T-helper 2 cell treated with Interferon-gamma antibody and Interleukin-4, amounts not matched to agents 5 μg/mL and 100 μg/mL, for 36 hours (primary cell): ENCODE data around the gene DENND1C.
"Not testable (repeated sequence)": the region's sequence is repeated elsewhere in the genome, so short reads cannot be mapped to it uniquely, and the experiment has no call there.

ENCODE experiments used
- DNase-seq: peaks from one replicate; pipeline ENCODE4 v3.0.0; 2021; ENCODE audit warnings: low spot score
- H3K27ac Mint-ChIP-seq: one replicate; pipeline ENCODE4 v1.8.0; 2021; ENCODE audit warnings: mild to moderate bottlenecking, mixed read lengths
- H3K27me3 Mint-ChIP-seq: one replicate; pipeline ENCODE4 v1.8.0; 2021; ENCODE audit warnings: low read depth, mixed read lengths
- H3K36me3 Mint-ChIP-seq: one replicate; pipeline ENCODE4 v1.8.0; 2021; ENCODE audit warnings: low read depth, mixed read lengths
- H3K4me1 Mint-ChIP-seq: one replicate; pipeline ENCODE4 v1.8.0; 2021; ENCODE audit warnings: low read depth, mixed read lengths
- H3K4me3 Mint-ChIP-seq: one replicate; pipeline ENCODE4 v1.8.0; 2022; ENCODE audit warnings: mild to moderate bottlenecking, moderate library complexity, mixed read lengths
- H3K9me3 Mint-ChIP-seq: one replicate; pipeline ENCODE4 v1.8.0; 2021; ENCODE audit warnings: mixed read lengths

DENND1C gene

GRCh38 chr19:6516018-6516658 is 34.6 kb upstream of the DENND1C start:
- DNase-seq, result peak; percentile 77
- Mint-ChIP-seq H3K27ac (peak overlapping the region; percentile 91), H3K27me3 (no peaks in the 10 kb centered on the region), H3K4me1 (peaks cover 30% of the 10 kb centered on the region), H3K9me3 (no peaks in the 10 kb centered on the region), H3K4me3 (peak overlapping the region; percentile 95), H3K36me3 (no peaks in the 10 kb centered on the region)

DNA sequence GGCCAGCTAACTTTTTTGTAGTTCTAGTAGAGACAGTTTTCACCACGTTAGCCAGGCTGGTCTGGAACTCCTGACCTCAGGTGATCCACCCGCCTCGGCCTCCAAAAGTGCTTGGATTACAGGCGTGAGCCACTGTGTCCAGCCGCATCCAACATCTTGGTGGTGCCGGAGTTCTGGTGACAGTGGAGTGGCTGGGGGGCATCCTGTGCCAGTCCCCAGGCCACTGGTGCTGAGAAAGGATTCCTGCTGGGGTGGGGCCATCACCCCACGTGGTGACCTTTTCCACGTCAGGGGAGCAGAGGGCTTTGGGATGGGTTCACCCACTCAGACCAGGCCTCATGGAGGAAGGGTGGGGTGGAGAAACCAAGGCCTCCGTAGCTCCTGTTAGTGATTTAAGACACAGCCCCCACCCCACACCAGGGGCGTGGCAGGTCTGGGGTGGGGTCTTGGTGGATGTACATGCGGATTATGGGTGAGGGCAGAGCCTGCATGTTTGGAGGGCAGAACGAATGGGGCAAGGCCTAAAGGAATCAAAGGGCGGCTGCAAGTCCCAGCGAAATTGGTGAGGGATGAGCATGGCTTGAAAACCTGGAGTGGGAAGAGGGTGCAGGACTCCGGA is 33.4 kb upstream of the DENND1C start:
- H3K4me1 Mint-ChIP-seq, result peaks cover 28% of the 10 kb centered on the region
- H3K4me3 Mint-ChIP-seq, result peak overlapping the region; percentile 54
- H3K9me3 Mint-ChIP-seq, result no peaks in the 10 kb centered on the region
- H3K36me3 Mint-ChIP-seq, result no peaks in the 10 kb centered on the region
- no peaks in the 10 kb centered on the region for H3K27me3 Mint-ChIP-seq
- H3K27ac Mint-ChIP-seq, result no peak overlapping the region
- no peak for DNase-seq

GRCh38 chr19:6514089-6514488 is 32.5 kb upstream of the DENND1C start:
- no peaks in the 10 kb centered on the region for H3K27me3 Mint-ChIP-seq
- no peak for DNase-seq
- no peaks in the 10 kb centered on the region for H3K36me3 Mint-ChIP-seq
- no peak overlapping the region for H3K4me3 Mint-ChIP-seq
- peaks cover 24% of the 10 kb centered on the region for H3K4me1 Mint-ChIP-seq
- no peaks in the 10 kb centered on the region for H3K9me3 Mint-ChIP-seq
- H3K27ac Mint-ChIP-seq, result no peak overlapping the region

GRCh38 chr19:6510618-6511017 is 29.0 kb upstream of the DENND1C start:
- DNase-seq, result no peak
- Mint-ChIP-seq H3K27ac (no peak overlapping the region), H3K9me3 (no peaks in the 10 kb centered on the region), H3K4me3 (no peak overlapping the region), H3K27me3 (no peaks in the 10 kb centered on the region), H3K36me3 (no peaks in the 10 kb centered on the region), H3K4me1 (peaks cover 3% of the 10 kb centered on the region)

DNA sequence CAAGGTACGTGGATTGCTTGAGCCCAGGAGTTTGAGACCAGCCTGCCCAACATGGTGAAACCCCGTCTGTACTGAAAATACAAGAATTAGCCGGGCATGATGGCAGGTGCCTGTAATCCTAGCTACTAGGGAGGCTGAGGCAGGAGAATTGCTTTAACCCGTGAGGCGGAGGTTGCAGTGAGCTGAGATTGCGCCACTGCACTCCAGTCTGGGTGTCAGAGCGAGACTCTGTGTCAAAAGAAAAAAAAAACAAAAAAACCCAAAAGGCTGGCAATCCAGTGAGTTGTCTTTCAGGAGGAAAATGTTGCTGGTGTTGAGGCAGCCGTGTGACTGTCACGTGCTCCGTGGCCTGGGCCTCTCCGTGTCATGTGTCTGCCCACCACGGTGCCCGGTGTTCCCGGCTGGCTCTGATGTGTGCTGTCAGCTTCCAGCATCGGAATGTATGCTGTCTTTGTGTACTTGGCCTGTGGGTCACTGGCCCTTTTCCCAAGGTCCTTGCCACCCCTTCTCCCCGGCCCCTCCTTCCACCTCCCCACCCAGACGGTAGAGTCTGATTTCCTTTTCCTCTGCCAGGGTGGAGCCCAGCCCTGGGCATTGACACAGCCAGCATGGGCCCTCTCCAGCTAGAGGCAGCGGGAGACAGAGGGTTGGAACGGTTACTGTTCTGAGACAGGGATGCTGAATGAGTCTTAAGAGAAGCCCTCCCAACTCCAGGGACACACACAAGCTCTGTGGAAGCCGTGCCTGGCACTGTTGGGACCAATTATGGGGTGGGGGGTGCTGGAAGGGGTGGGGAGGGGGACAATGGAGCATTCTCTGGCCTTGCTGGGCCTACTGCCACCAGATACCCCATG is 27.8 kb upstream of the DENND1C start:
- Mint-ChIP-seq H3K27me3 (no peaks in the 10 kb centered on the region), H3K4me3 (no peak overlapping the region), H3K4me1 (peaks cover 6% of the 10 kb centered on the region), H3K36me3 (no peaks in the 10 kb centered on the region), H3K9me3 (no peaks in the 10 kb centered on the region), H3K27ac (no peak overlapping the region)
- no peak for DNase-seq

DNA sequence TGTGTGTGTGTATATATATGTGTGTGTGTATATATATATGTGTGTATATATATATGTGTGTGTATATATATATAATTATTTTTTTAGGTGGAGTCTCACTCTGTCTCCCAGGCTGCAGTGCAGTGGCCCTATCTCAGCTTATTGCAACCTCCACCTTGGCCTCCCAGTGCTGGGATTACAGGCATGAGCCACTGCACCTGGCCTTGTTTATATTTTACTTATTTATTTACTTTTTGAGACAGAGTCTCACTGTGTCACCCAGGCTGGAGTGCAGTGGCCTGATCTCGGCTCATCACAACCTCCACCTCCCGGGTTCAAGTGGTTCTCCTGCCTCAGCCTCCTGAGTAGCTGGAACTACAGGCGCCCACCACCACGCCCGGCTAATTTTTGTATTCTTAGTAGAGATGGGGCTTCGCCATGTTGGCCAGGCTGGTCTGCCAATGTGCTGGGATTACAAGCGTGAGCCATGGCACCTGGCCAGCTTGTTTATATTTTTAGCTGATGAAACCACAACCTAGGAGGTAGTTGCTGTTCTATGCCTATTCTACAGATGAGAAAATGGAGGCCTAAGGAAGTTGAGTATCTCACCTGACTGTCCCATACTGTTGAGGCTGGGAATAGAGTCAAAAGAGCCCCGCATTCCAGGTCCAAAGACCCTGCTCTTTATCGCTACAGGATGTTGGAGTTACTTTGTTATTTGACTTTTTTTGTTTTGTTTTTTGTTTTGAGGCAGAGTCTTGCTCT is 26.6 kb upstream of the DENND1C start:
- H3K27me3 Mint-ChIP-seq, H3K4me1 Mint-ChIP-seq, H3K36me3 Mint-ChIP-seq, DNase-seq, H3K27ac Mint-ChIP-seq, H3K9me3 Mint-ChIP-seq, H3K4me3 Mint-ChIP-seq: not testable (repeated sequence)

GRCh38 chr19:6503407-6504201 is 22.0 kb upstream of the DENND1C start:
- Mint-ChIP-seq H3K4me3 (peak overlapping the region; percentile 77), H3K27ac (no peak overlapping the region), H3K4me1 (peaks cover 16% of the 10 kb centered on the region), H3K36me3 (peaks cover 1% of the 10 kb centered on the region), H3K9me3 (no peaks in the 10 kb centered on the region), H3K27me3 (peaks cover 6% of the 10 kb centered on the region)
- no peak for DNase-seq

GRCh38 chr19:6501740-6502648 is 20.4 kb upstream of the DENND1C start, which contains the start of gene TUBB4A:
TUBB4A (minus strand) TSS chr19:6502309; CDS start chr19:6502212, 97 bp downstream.
- Mint-ChIP-seq H3K27ac (peak within 1 kb of the TSS; percentile 26), H3K4me3 (peak within 1 kb of the TSS; percentile 87), H3K4me1 (peaks cover 17% of the 10 kb centered on the region), H3K36me3 (peaks cover 1% of the 10 kb centered on the region), H3K27me3 (peaks cover 6% of the 10 kb centered on the region), H3K9me3 (no peaks in the 10 kb centered on the region)
- DNase-seq, result peak; percentile 57

GRCh38 chr19:6500837-6501739 is 19.5 kb upstream of the DENND1C start:
- Mint-ChIP-seq H3K27ac (peak overlapping the region; percentile 26), H3K36me3 (peaks cover 1% of the 10 kb centered on the region), H3K4me1 (peaks cover 17% of the 10 kb centered on the region), H3K4me3 (peak overlapping the region; percentile 87), H3K9me3 (no peaks in the 10 kb centered on the region), H3K27me3 (peaks cover 6% of the 10 kb centered on the region)
- DNase-seq, result no peak

DNA sequence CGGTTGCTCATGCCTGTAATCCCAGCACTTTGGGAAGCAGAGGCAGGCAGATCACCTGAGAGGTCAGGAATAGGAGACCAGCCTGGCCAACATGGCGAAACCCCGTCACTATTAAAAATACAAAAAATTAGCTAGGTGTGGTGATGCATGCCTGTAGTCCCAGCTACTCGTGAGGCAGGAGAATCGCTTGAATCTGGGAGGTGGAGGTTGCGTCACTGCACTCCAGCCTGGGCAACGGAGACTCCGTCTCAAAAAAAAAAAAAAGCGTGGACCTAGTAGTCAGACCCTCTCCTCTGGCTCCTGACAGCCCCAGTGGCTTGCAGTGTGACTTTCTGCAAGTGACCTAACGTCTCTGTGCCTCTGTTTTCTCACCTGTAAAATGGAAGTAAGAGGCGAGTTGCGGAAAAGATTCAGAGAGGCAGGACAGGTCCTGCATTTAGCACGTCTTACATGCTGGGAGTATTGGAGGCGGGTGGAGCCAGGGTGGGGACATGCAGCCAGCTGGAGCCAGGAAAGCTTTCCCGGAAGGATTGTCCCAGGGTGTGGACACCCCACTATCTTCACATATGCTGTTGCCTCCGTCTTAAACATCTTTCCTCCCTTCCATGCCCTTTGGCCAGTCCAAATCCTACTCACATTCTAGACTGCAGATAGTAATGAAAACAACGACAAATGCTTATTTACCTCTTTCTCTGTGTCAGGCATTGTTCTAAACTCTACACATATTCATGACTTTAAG is 17.6 kb upstream of the DENND1C start:
- Mint-ChIP-seq H3K4me3 (no peak overlapping the region), H3K36me3 (peaks cover 1% of the 10 kb centered on the region), H3K9me3 (no peaks in the 10 kb centered on the region), H3K4me1 (peaks cover 10% of the 10 kb centered on the region), H3K27ac (peak overlapping the region; percentile 31), H3K27me3 (peaks cover 6% of the 10 kb centered on the region)
- no peak for DNase-seq

DNA sequence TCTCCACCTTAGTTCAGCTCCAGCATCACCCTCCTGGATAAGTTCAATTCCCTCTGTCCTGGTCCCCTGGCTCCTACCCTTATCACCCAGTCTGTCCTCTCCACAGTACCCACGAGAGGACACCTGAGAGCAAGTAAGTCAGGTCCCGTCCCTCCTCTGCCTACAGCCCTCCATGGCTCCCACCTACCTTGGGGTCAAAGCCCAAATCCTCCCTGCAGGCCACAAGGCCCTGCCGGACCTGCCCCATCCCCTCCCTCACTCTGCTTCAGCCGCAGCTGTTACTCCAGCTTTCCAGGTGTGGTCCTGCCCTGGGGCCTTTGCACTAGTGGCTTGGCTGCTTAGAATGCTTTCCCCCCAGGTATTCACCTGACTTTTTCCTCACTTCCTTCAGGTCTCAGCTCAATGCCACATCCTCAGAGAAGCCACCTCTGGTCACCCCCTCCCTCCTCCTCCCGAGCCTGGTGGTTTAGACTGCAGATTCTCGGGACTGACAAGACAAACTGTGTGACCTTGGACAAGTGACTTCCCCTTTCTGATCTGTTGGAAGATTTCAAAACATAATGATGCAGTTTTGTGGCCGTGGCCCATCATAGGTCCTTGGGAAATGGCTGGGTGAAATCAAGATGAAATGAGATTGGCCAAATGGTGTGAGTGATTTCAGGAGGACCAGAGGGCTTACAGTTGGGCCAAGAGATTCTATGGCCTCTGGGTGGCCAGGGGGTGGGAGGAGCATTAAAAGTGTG is 16.9 kb upstream of the DENND1C start:
- H3K4me1 Mint-ChIP-seq, result peaks cover 9% of the 10 kb centered on the region
- H3K4me3 Mint-ChIP-seq, result peak overlapping the region; percentile 36
- H3K27me3 Mint-ChIP-seq, result peaks cover 6% of the 10 kb centered on the region
- DNase-seq, result no peak
- no peak overlapping the region for H3K27ac Mint-ChIP-seq
- peaks cover 1% of the 10 kb centered on the region for H3K36me3 Mint-ChIP-seq
- H3K9me3 Mint-ChIP-seq, result no peaks in the 10 kb centered on the region
